ENCODE measurements around the gene GRID2.

The GRID2 gene

GRCh38 chr4:93775551-93775950, 1471.8 kb downstream of the GRID2 start:
- DNase-seq = no peak

- no peak for DNase-seq
Measured at GRCh38 chr4:93776386-93777080, 1472.8 kb downstream of the GRID2 start.

- no peak for DNase-seq
Measured at GRCh38 chr4:93777081-93777460, 1473.3 kb downstream of the GRID2 start.

- DNase-seq = no peak
Measured at GRCh38 chr4:93779228-93779627, 1475.5 kb downstream of the GRID2 start.

- DNase-seq = no peak
Measured at GRCh38 chr4:93780080-93780479, 1476.3 kb downstream of the GRID2 start.

GRCh38 chr4:93781198-93781597, 1477.4 kb downstream of the GRID2 start:
- DNase-seq = no peak

- no peak for DNase-seq
Measured at GRCh38 chr4:93786149-93786548, 1482.4 kb downstream of the GRID2 start.

GRCh38 chr4:93788712-93789111, 1484.9 kb downstream of the GRID2 start:
- DNase-seq = no peak

GRCh38 chr4:93791570-93792195, 1487.9 kb downstream of the GRID2 start:
- peak; percentile 51 for DNase-seq

- no peak for DNase-seq
Measured at GRCh38 chr4:93802045-93802444, 1498.3 kb downstream of the GRID2 start.

- no peak for DNase-seq
Measured at GRCh38 chr4:93809773-93810172, 1506.0 kb downstream of the GRID2 start.

- DNase-seq = no peak
Measured at GRCh38 chr4:93810340-93810992, 1506.7 kb downstream of the GRID2 start.

- no peak for DNase-seq
Measured at GRCh38 chr4:93813092-93813491, 1509.3 kb downstream of the GRID2 start.

GRCh38 chr4:93814141-93814540, 1510.4 kb downstream of the GRID2 start:
- DNase-seq = no peak

- DNase-seq = no peak
Measured at GRCh38 chr4:93814722-93815121, 1511.0 kb downstream of the GRID2 start.

All from stimulated activated CD4-positive, alpha-beta T cell treated with anti-CD3 and anti-CD28 coated beads, Interleukin-15, amount 100 ng/mL, for 24 hours (primary cell).